ENCODE results near the gene SLC27A5. TPM values are rescaled to one million over a fixed set of nuclear protein-coding genes. Genes with fewer than 3 reads are reported as not detected.
A peak's percentile ranks its signal among the peaks of the same experiment; 100 is the strongest.

SLC27A5 gene
- total RNA-seq, 2 donors from 2014 or later = 7.6 to 7.9 TPM

GRCh38 chr19:58536852-58537798 is 25.3 kb upstream of the SLC27A5 start:
- no peak for DNase-seq (ENCODE audit: low spot score)
- intact Hi-C loops (cut with DNase I) = no loop called here

GRCh38 chr19:58535857-58536256 is 24.1 kb upstream of the SLC27A5 start:
- no peak for DNase-seq (ENCODE audit: low spot score)
- intact Hi-C loops (cut with DNase I) = no loop called here

DNA sequence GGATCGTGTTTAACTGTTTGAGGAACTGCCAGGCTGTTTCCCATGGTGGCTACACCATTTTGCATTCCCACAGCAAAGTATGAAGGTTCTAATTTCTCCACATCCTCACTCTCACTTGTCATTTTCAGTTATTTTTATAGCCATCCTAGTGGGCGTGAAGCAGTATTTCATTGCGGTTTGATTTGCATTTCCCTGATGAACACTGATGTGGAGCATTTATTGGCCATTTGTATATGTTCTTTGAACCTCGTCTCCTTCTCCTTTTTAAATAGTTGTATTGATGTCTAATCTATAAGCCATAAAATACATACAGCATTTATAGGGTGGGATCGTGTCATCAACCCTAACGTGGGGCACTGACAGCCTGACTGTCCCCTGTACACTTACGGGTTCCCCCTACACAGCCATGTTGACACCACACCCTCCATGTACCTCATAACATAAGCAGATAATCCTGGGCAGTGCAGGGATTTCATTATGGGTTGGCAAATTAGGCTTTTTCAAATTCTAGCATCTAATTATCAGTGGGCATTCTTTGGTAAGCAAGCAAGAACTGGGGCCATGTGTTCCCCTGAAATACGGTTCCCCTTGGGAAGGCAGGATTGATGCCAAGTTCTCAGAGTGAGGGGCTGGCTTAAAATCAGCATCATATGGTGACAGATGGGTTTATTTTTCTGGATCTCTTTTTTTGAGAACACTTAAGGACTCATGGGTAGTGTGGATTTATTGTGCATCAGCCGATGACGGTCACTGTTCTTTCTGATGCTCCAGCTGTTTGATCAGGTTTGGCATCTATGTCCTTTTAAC is 19.4 kb upstream of the SLC27A5 start:
- no peak for DNase-seq (ENCODE audit: low spot score)
- intact Hi-C loops (cut with DNase I) = no loop called here

GRCh38 chr19:58529405-58529804 is 17.6 kb upstream of the SLC27A5 start:
- intact Hi-C loops (cut with DNase I) = no loop called here
- no peak for DNase-seq (ENCODE audit: low spot score)

DNA sequence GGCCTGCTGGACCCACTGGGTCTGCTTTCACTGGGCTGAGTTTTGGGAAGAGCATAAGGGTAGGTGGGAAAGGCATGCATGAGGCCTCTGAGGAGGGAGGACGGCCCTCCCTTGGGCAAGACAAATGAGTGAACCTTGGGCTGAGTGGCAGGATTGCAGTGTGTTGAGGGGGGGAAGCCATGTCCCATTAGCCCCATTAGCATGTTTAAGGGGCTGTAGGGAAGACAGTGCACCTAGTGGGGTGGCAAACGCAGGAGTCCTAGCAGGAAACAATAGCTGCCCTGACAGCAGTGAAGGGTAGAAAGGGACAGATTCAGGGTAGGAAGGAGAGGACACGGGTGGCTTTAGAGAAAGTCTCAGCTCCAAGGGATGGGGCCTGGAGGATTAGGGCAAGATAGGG is 10.9 kb upstream of the SLC27A5 start:
- no peak for DNase-seq (ENCODE audit: low spot score)
- intact Hi-C loops (cut with DNase I) = no loop called here

DNA sequence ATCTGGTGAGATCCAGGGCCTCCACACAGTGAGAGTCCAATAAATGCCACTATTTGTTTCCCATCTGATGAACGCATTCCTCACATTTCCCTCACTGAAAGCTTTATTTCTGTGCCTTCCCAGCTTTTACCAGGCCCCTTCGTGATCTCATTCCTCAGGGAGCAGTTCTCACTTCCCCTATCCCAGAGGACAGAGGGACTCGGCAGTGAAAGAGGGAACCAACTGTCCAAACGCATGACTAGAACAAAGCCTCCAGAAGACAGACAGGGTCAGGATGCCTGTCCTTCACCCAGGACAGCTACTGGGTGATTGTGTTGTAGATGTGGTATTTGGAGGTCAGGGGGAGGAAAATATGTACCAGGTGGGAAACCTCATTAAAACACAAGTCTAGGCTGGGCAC is 9.9 kb upstream of the SLC27A5 start:
- intact Hi-C loops (cut with DNase I) = no loop called here
- no peak for DNase-seq (ENCODE audit: low spot score)

GRCh38 chr19:58520257-58520599 is 8.4 kb upstream of the SLC27A5 start:
- DNase-seq (ENCODE audit: low spot score) = no peak
- intact Hi-C loops (cut with DNase I) = no loop called here

GRCh38 chr19:58519355-58520256 is 7.8 kb upstream of the SLC27A5 start, which contains the start of gene ZBTB45:
Gene ZBTB45, minus strand, starts transcription at chr19:58519810. Its CDS starts 2,137 bp downstream, at chr19:58517673.
- peak; percentile 98 for DNase-seq (ENCODE audit: low spot score)
- intact Hi-C loops (cut with DNase I) = no loop called here

GRCh38 chr19:58519087-58519354 is 7.2 kb upstream of the SLC27A5 start:
- intact Hi-C loops (cut with DNase I) = no loop called here
- peak; percentile 88 for DNase-seq (ENCODE audit: low spot score)

- intact Hi-C loops (cut with DNase I) = no loop called here
- DNase-seq (ENCODE audit: low spot score) = no peak
These were observed 6.7 kb upstream of the SLC27A5 start for GRCh38 chr19:58518256-58519086.

GRCh38 chr19:58516964-58517833 is 5.4 kb upstream of the SLC27A5 start:
- no peak for DNase-seq (ENCODE audit: low spot score)
- intact Hi-C loops (cut with DNase I) = no loop called here

- intact Hi-C loops (cut with DNase I) = no loop called here
- DNase-seq (ENCODE audit: low spot score) = no peak
These were observed 4.5 kb upstream of the SLC27A5 start for GRCh38 chr19:58516246-58516836.

DNA sequence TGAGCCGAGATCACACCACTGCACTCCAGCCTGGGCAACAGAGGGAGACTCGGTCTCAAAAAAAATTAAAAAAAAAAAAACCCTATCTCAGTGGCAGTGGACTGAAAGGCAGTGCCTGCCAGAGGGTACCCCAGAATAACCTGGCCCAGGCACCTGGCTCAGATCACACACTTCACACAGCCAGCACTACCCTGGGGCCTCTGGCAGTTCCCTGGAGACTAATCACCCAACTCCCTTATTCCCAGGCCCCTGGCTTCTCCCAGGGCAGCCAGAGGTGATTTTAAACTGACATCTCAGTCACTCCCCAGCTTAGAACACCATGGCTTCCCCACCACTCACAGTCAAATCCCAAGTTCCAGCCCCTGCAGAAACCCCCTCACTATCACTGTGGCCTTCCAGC is 3.5 kb upstream of the SLC27A5 start:
- intact Hi-C loops (cut with DNase I) = no loop called here
- no peak for DNase-seq (ENCODE audit: low spot score)

DNA sequence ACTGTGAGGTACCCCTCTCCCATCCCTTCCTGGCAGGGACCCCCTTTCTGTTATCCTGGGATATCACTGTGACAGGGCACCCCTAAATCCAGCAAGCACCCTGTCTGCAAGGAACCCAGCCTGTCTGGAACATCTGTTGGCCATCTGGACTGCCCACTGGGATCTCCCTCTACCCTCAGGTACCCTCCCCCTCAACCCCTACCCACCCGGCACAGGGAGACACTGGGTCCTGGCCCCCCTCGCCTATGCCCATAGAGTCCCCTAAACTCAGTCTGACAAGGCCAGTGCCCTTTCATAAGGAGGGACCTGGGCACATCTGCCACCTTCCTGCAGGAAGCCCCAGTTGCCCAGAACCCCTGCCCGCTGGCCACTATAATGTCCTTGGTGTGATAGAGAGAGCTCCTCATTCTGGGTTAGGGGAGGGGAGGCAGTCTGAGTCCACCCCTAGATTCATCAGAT is 2.8 kb upstream of the SLC27A5 start:
- no peak for DNase-seq (ENCODE audit: low spot score)
- intact Hi-C loops (cut with DNase I) = no loop called here

- peak; percentile 98 for DNase-seq (ENCODE audit: low spot score)
- intact Hi-C loops (cut with DNase I) = no loop called here
These were observed 2.1 kb upstream of the SLC27A5 start for GRCh38 chr19:58513694-58514563.

DNA sequence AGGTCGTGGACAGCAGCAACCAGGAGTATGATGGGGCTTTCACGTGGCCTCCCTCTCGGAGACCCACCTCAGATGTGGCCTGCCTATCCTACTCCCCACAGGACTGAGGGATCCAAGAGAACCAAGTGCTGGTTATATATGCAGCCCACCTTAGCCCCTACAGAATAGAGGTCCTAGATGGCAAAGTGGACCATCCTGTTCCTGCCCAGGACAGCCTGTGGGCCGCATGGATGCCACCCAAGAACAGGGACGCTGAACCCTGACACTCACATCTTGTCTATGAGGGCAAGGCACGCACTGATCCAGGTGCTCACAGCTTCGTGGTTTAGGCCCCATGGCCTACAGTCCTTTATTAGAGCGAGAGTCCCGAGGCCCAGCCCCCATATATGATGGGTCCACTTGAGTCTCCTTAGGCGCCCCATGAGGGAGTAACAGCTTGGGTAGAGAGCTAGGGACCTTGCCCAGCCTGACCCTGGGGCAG is 1.5 kb upstream of the SLC27A5 start:
- intact Hi-C loops (cut with DNase I) = no loop called here
- no peak for DNase-seq (ENCODE audit: low spot score)

All from posterior vena cava (tissue), 2 donors.